ENCODE measurements around the gene GALNT13. TPM values are rescaled to one million over a fixed set of nuclear protein-coding genes. Genes with fewer than 3 reads are reported as not detected.

The GALNT13 gene
- polyA plus RNA-seq, 3 donors, result not detected

DNA sequence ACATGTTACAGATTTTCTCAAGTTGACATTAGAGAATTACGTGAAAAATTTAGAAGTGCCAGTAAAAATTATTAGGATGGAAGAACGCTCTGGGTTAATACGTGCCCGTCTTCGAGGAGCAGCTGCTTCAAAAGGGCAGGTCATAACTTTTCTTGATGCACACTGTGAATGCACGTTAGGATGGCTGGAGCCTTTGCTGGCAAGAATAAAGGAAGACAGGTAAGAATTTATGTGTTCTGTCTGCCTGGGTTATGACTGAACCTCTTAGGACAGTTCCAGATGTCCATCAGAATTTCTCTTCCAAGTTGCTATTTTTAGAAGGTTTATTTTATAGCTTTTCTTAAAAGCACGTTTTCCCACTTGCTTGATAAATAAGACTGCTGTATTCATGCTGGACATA lies 371.0 kb downstream of the GALNT13 start:
- no peaks in the 10 kb centered on the region for H3K4me1 ChIP-seq (ENCODE audit: control insufficient read depth in 1 of 2, insufficient read depth in 2 of 2, low read length in 2 of 2)
- 100% methylated on average over 5 of the region's 7 CpGs for whole genome bisulfite sequencing (ENCODE audit: insufficient coverage)
- H3K27me3 ChIP-seq (ENCODE audit: control insufficient read depth in 2 of 2, insufficient read depth in 2 of 2, low read length in 2 of 2), result no peaks in the 10 kb centered on the region
- Mint-ChIP-seq H3K27me3 (ENCODE audit: low read depth in 3 of 3) (no peaks in the 10 kb centered on the region), H3K4me1 (no peaks in the 10 kb centered on the region), H3K4me3 (no peak overlapping the region), H3K27ac (no peak overlapping the region), H3K36me3 (no peaks in the 10 kb centered on the region), H3K9me3 (peaks cover 0 to 8% (median 5%) of the 10 kb centered on the region in 7 donors)
- H3K4me2 ChIP-seq (replicated peaks; ENCODE audit: extremely low read depth, low read length, poor library complexity, severe bottlenecking), result no peak overlapping the region
- H3K4me3 ChIP-seq (replicated peaks in 1 of 3; ENCODE audit: low read depth in 2 of 3, low read length in 3 of 3), result no peak overlapping the region
- H3K27ac ChIP-seq (ENCODE audit: low read depth in 1 of 2, low read length in 2 of 2), result no peak overlapping the region
- no peak overlapping the region for H3K9ac ChIP-seq (ENCODE audit: insufficient read depth, low read length, poor library complexity, severe bottlenecking)
- intact Hi-C loops (cut with micrococcal nuclease), result no loop called here
- DNase-seq, result no peak
- no peaks in the 10 kb centered on the region for H3K36me3 ChIP-seq (replicated peaks in 1 of 2; ENCODE audit: control insufficient read depth in 1 of 2, insufficient read depth in 2 of 2, low read length in 2 of 2)
- H4K20me1 ChIP-seq (ENCODE audit: insufficient read depth, low read length), result no peaks in the 10 kb centered on the region
- H3K9me3 ChIP-seq (replicated peaks in 1 of 2; ENCODE audit: control insufficient read depth in 1 of 2, insufficient read depth in 1 of 2, low read length in 2 of 2), result peaks cover 0 to 4% of the 10 kb centered on the region in 2 donors
- H2AFZ ChIP-seq (ENCODE audit: insufficient read depth, low read depth, low read length, poor library complexity, severe bottlenecking), result no peak overlapping the region
- H3K79me2 ChIP-seq (ENCODE audit: insufficient read depth, low read length), result no peaks in the 10 kb centered on the region
- TF ChIP-seq, protein P1, sequence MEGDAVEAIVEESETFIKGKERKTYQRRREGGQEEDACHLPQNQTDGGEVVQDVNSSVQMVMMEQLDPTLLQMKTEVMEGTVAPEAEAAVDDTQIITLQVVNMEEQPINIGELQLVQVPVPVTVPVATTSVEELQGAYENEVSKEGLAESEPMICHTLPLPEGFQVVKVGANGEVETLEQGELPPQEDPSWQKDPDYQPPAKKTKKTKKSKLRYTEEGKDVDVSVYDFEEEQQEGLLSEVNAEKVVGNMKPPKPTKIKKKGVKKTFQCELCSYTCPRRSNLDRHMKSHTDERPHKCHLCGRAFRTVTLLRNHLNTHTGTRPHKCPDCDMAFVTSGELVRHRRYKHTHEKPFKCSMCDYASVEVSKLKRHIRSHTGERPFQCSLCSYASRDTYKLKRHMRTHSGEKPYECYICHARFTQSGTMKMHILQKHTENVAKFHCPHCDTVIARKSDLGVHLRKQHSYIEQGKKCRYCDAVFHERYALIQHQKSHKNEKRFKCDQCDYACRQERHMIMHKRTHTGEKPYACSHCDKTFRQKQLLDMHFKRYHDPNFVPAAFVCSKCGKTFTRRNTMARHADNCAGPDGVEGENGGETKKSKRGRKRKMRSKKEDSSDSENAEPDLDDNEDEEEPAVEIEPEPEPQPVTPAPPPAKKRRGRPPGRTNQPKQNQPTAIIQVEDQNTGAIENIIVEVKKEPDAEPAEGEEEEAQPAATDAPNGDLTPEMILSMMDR (IDR thresholded peaks at IDR 0.05), result no peak

DNA sequence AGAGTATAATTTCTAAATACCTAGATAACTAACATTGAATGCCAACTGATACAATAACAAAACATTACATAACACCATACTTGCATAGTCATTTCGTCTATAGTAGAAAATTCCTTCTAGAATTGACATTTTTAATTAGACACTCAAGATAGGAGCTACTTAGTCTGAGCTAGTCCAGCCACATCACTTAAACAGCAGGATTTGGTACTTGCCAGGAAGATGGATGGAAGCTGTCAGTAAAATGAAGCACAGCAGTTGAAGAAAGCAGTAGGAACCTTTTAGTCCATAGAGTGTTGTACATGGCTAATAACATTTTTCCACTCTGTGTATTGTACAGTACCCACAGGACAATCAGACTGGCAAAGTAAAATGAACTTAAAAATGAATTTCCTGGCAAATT lies 372.0 kb downstream of the GALNT13 start:
- Histone ChIP-seq H2AFZ (ENCODE audit: insufficient read depth, low read depth, low read length, poor library complexity, severe bottlenecking) (no peak overlapping the region), H3K4me2 (replicated peaks; ENCODE audit: extremely low read depth, low read length, poor library complexity, severe bottlenecking) (no peak overlapping the region), H3K36me3 (replicated peaks in 1 of 2; ENCODE audit: control insufficient read depth in 1 of 2, insufficient read depth in 2 of 2, low read length in 2 of 2) (no peaks in the 10 kb centered on the region), H3K4me1 (ENCODE audit: control insufficient read depth in 1 of 2, insufficient read depth in 2 of 2, low read length in 2 of 2) (no peaks in the 10 kb centered on the region), H3K9ac (ENCODE audit: insufficient read depth, low read length, poor library complexity, severe bottlenecking) (no peak overlapping the region), H3K9me3 (replicated peaks in 1 of 2; ENCODE audit: control insufficient read depth in 1 of 2, insufficient read depth in 1 of 2, low read length in 2 of 2) (peaks cover 0 to 4% of the 10 kb centered on the region in 2 donors), H3K27me3 (ENCODE audit: control insufficient read depth in 2 of 2, insufficient read depth in 2 of 2, low read length in 2 of 2) (no peaks in the 10 kb centered on the region), H4K20me1 (ENCODE audit: insufficient read depth, low read length) (no peaks in the 10 kb centered on the region), H3K4me3 (replicated peaks in 1 of 3; ENCODE audit: low read depth in 2 of 3, low read length in 3 of 3) (no peak overlapping the region), H3K27ac (ENCODE audit: low read depth in 1 of 2, low read length in 2 of 2) (no peak overlapping the region), H3K79me2 (ENCODE audit: insufficient read depth, low read length) (no peaks in the 10 kb centered on the region)
- H3K4me3 Mint-ChIP-seq, result no peak overlapping the region
- H3K9me3 Mint-ChIP-seq, result peaks cover 0 to 8% (median 5%) of the 10 kb centered on the region in 7 donors
- no CpG with 5 or more reads among the region's 1 CpG for WGBS (ENCODE audit: insufficient coverage)
- DNase-seq, result no peak
- TF ChIP-seq, protein P1 (IDR thresholded peaks at IDR 0.05), result no peak
- H3K36me3 Mint-ChIP-seq, result no peaks in the 10 kb centered on the region
- intact Hi-C loops (cut with micrococcal nuclease), result no loop called here
- H3K27me3 Mint-ChIP-seq (ENCODE audit: low read depth in 3 of 3), result no peaks in the 10 kb centered on the region
- H3K4me1 Mint-ChIP-seq, result no peaks in the 10 kb centered on the region
- no peak overlapping the region for H3K27ac Mint-ChIP-seq

Data from CD14-positive monocyte (primary cell).